Keratinocyte (primary cell): ENCODE results near the gene MYRFL. TPM values are rescaled to one million over a fixed set of nuclear protein-coding genes. Genes with fewer than 3 reads are reported as not detected.

Source experiments
- DNase-seq: peaks from one replicate; pipeline ENCODE4 v3.0.0-alpha.2; 2011; ENCODE audit warnings: low read depth, missing footprints, low spot score
- FAIRE-seq: peaks from 2 replicates; lab custom pipeline; 2011; peaks lifted over from hg19 to GRCh38; lab: Jason Lieb, UNC
- H2AFZ ChIP-seq: 2 replicates; pipeline ENCODE4 v1.6.0; 2012; ENCODE audit warnings: low read length, control low read depth, inconsistent platforms; ENCODE audit not compliant: control insufficient read depth
- H3K27ac ChIP-seq: 2 replicates; pipeline ENCODE4 v1.5.1; 2011; ENCODE audit warnings: low read length; ENCODE audit not compliant: control insufficient read depth, insufficient read depth
- H3K27me3 ChIP-seq: 3 replicates; pipeline ENCODE4 v1.6.0; 2011; ENCODE audit warnings: low read length; ENCODE audit not compliant: control insufficient read depth, insufficient read depth; ENCODE audit errors: extremely low read depth
- H3K36me3 ChIP-seq, 2 experiments: 2 replicates in 1 of 2; 3 replicates in 1 of 2; pipeline ENCODE4 v1.5.1; 2011; ENCODE audit warnings: low read length in 2 of 2, mild to moderate bottlenecking in 1 of 2; ENCODE audit not compliant: control insufficient read depth in 2 of 2, insufficient read depth in 2 of 2; ENCODE audit errors: extremely low read depth in 1 of 2
- H3K4me1 ChIP-seq: 3 replicates; pipeline ENCODE4 v1.5.1; 2011; ENCODE audit warnings: low read length; ENCODE audit not compliant: control insufficient read depth, insufficient read depth; ENCODE audit errors: extremely low read depth
- H3K4me2 ChIP-seq: 3 replicates; pipeline ENCODE4 v1.6.0; 2011; ENCODE audit warnings: low read depth, low read length; ENCODE audit not compliant: control insufficient read depth, insufficient read depth; ENCODE audit errors: extremely low read depth
- H3K4me3 ChIP-seq, 3 experiments: fragments of 200-600 bp in 1 of 3; sonication (generic) in 1 of 3; 2 replicates in 2 of 3; 3 replicates in 1 of 3; pipeline ENCODE4 v1.5.1; 2011 to 2016; ENCODE audit warnings: low read length in 3 of 3, mild to moderate bottlenecking in 3 of 3, control low read depth in 2 of 3, inconsistent platforms in 1 of 3, low read depth in 1 of 3, mixed read lengths in 1 of 3, mixed run types in 1 of 3, moderate library complexity in 1 of 3; ENCODE audit not compliant: control insufficient read depth in 2 of 3, insufficient read depth in 2 of 3; ENCODE audit errors: extremely low read depth in 1 of 3
- H3K79me2 ChIP-seq: 2 replicates; pipeline ENCODE4 v1.6.0; 2012; ENCODE audit warnings: low read length; ENCODE audit not compliant: control insufficient read depth, insufficient read depth
- H3K9ac ChIP-seq: 3 replicates; pipeline ENCODE4 v1.6.0; 2011; ENCODE audit warnings: low read length; ENCODE audit not compliant: control insufficient read depth, insufficient read depth; ENCODE audit errors: extremely low read depth
- H3K9me1 ChIP-seq: 3 replicates; pipeline ENCODE4 v1.6.0; 2011; ENCODE audit warnings: low read length; ENCODE audit not compliant: control insufficient read depth, insufficient read depth; ENCODE audit errors: extremely low read depth
- H3K9me3 ChIP-seq: 2 replicates; pipeline ENCODE4 v1.5.1; 2012; ENCODE audit warnings: low read depth, low read length; ENCODE audit not compliant: control insufficient read depth
- H4K20me1 ChIP-seq: 3 replicates; pipeline ENCODE4 v1.6.0; 2011; ENCODE audit warnings: low read length; ENCODE audit not compliant: control insufficient read depth, insufficient read depth; ENCODE audit errors: extremely low read depth
- CTCF ChIP-seq, 3 experiments: IDR thresholded peaks in 1 of 3; conservative IDR thresholded peaks in 1 of 3; optimal IDR thresholded peaks in 1 of 3; 2 replicates in 2 of 3; 3 replicates in 1 of 3; pipeline versions ENCODE3 to v1.5.1; 2011; ENCODE audit warnings: low read length in 3 of 3, mild to moderate bottlenecking in 3 of 3, moderate library complexity in 2 of 3, control low read depth in 1 of 3, inconsistent platforms in 1 of 3; ENCODE audit not compliant: insufficient read depth in 2 of 3; ENCODE audit errors: extremely low read depth in 1 of 3
- EZH2 ChIP-seq: IDR thresholded peaks from one replicate; pipeline ENCODE4 v1.6.1; 2012; ENCODE audit warnings: inconsistent platforms, mild to moderate bottlenecking, low read length, moderate library complexity
- dilution Hi-C: fragments of 300-500 bp; cut with MboI; formaldehyde crosslinking; loops from one replicate; pipeline ENCODE4 v1.7.0; 2020; ENCODE audit warnings: low sequenced_read_pairs; ENCODE audit not compliant: extremely low pct_ligation_motif_present
- polyA plus RNA-seq, 5 experiments: library from polyadenylated mRNA; depleted of rRNA in 3 of 5; stranded (reverse) in 3 of 5; stranded (forward) in 1 of 5; unstranded in 1 of 5; fragments of >200 nt; gene quantifications; 1 replicate in 1 of 5; 2 replicates in 3 of 5; 3 replicates in 1 of 5; pipeline versions ENCODE4 v1.2.1 to v1.2.3, GENCODE V29; 2011 to 2012; ENCODE audit warnings: missing spikeins in 2 of 5, low read depth in 1 of 5, low replicate concordance in 1 of 5

Gene MYRFL
- polyA plus RNA-seq, 1 donor (not counting 4 experiments of a cell fraction or from before 2014, with no cell fraction given), result 0.39 TPM

- no peaks in the 10 kb centered on the region for H3K9me3 ChIP-seq
- H3K4me2 ChIP-seq, result no peak overlapping the region
- dilution Hi-C loops, result no loop called here
- no peaks in the 10 kb centered on the region for H4K20me1 ChIP-seq
- no peak for FAIRE-seq
- H3K9ac ChIP-seq, result no peak overlapping the region
- no peak overlapping the region for H3K27ac ChIP-seq
- TF ChIP-seq EZH2 (no peak), CTCF (optimal IDR thresholded peaks at IDR 0.05 in 1 of 3, IDR thresholded peaks at IDR 0.05 in 1 of 3, conservative IDR thresholded peaks at IDR 0.05 in 1 of 3; ENCODE audit: extremely low read depth in 1 of 3, insufficient read depth in 2 of 3, low read length in 3 of 3) (no peak)
- no peaks in the 10 kb centered on the region for H3K4me1 ChIP-seq
- H3K9me1 ChIP-seq, result no peaks in the 10 kb centered on the region
- H3K4me3 ChIP-seq, result no peak overlapping the region
- H2AFZ ChIP-seq, result no peak overlapping the region
- DNase-seq, result no peak
- H3K36me3 ChIP-seq, result no peaks in the 10 kb centered on the region
- no peaks in the 10 kb centered on the region for H3K27me3 ChIP-seq
- no peaks in the 10 kb centered on the region for H3K79me2 ChIP-seq
Observed at GRCh38 chr12:69998011-69998410, 173.0 kb downstream of the MYRFL start.

- Histone ChIP-seq H3K9me3 (no peaks in the 10 kb centered on the region), H3K79me2 (no peaks in the 10 kb centered on the region), H4K20me1 (no peaks in the 10 kb centered on the region), H3K9ac (no peak overlapping the region), H3K4me2 (no peak overlapping the region), H3K4me3 (no peak overlapping the region), H3K27me3 (no peaks in the 10 kb centered on the region), H2AFZ (no peak overlapping the region), H3K9me1 (no peaks in the 10 kb centered on the region), H3K4me1 (no peaks in the 10 kb centered on the region), H3K36me3 (no peaks in the 10 kb centered on the region), H3K27ac (no peak overlapping the region)
- dilution Hi-C loops, result no loop called here
- DNase-seq (no peak), FAIRE-seq (no peak)
- no peak for TF ChIP-seq EZH2
- no peak for TF ChIP-seq CTCF (optimal IDR thresholded peaks at IDR 0.05 in 1 of 3, IDR thresholded peaks at IDR 0.05 in 1 of 3, conservative IDR thresholded peaks at IDR 0.05 in 1 of 3; ENCODE audit: extremely low read depth in 1 of 3, insufficient read depth in 2 of 3, low read length in 3 of 3)
Observed at GRCh38 chr12:69998922-69999321, 173.9 kb downstream of the MYRFL start.
